ENCODE data around the gene TRPM2. TPM values are rescaled to one million over a fixed set of nuclear protein-coding genes. Genes with fewer than 3 reads are reported as not detected.
A peak's percentile ranks its signal among the peaks of the same experiment; 100 is the strongest.
"Not testable (repeated sequence)": the region's sequence is repeated elsewhere in the genome, so short reads cannot be mapped to it uniquely, and the experiment has no call there.

The TRPM2 gene
- total RNA-seq, 4 donors from 2014 or later: 0.40 to 6.9 (median 2.5) TPM

DNA sequence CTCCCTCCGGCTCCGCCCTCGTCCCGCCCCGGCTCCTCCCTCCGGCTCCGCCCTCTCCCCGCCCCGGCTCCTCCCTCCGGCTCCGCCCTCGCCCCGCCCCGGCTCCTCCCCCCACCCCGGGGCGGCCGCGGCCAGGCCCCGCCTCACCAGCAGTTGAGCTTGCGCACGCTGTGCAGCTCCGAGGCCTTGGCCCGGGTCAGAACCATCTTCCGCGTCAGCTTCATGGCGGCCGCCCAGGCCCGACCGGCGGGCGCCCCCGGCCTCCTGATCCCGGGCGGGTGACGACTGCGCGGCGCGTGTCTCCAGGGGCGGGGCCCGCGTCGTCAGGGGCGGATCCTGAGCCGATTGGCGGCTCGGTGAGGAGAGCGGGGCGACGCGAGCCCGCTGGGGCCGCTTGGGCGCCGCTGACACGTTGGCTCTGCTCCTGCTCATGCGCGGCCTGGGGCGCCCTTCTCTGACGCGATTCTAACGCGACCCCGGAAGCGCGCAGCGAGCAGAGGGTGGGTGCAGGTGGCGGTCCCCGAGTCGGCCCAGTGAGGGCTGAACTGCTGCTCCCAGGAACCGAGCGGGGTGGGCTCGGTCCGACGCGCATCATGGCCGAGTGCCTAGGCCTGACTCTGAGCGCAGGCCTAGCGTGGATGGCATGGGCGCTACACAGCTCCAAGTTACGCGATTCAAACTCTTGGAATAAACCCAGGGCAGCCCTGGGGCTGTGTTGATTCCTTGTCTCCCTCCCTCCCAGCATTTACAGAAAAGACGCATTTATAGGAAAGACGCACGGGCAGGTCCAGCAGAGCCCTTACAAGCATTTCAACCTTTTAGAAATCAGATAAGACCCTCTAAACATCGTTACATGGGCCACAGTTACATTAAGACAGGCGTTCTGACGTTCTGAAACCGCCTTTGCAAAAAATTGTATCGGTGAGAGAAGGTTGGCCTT is 14.2 kb upstream of the TRPM2 start, which contains the start of gene CFAP410:
TSS of gene CFAP410 (minus strand) at position 420 of the 940 bp plus-strand sequence. CDS start at position 224, 196 bp downstream.
- Histone ChIP-seq H3K4me3 (peak within 1 kb of the TSS; percentile 75 to 84 (median 78)), H3K4me1 (peaks cover 10 to 32% (median 14%) of the 10 kb centered on the region in 3 donors), H3K27me3 (no peaks in the 10 kb centered on the region), H3K36me3 (peaks cover 0 to 28% (median 0%) of the 10 kb centered on the region in 3 donors), H3K27ac (peak within 1 kb of the TSS; percentile 91 to 99 (median 96)), H3K9me3 (no peaks in the 10 kb centered on the region)
- TF ChIP-seq POLR2A (IDR thresholded peaks at IDR 0.05): peak in 3 of 4 donors; percentile 94 to 96 (median 96)
- TF ChIP-seq, protein P1, sequence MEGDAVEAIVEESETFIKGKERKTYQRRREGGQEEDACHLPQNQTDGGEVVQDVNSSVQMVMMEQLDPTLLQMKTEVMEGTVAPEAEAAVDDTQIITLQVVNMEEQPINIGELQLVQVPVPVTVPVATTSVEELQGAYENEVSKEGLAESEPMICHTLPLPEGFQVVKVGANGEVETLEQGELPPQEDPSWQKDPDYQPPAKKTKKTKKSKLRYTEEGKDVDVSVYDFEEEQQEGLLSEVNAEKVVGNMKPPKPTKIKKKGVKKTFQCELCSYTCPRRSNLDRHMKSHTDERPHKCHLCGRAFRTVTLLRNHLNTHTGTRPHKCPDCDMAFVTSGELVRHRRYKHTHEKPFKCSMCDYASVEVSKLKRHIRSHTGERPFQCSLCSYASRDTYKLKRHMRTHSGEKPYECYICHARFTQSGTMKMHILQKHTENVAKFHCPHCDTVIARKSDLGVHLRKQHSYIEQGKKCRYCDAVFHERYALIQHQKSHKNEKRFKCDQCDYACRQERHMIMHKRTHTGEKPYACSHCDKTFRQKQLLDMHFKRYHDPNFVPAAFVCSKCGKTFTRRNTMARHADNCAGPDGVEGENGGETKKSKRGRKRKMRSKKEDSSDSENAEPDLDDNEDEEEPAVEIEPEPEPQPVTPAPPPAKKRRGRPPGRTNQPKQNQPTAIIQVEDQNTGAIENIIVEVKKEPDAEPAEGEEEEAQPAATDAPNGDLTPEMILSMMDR (IDR thresholded peaks at IDR 0.05): peak in 1 of 6 experiments; percentile 42
- 2 to 4% methylated on average over 10 to 12 of the region's 90 CpGs for WGBS, 2 donors
- peak; percentile 77 for DNase-seq
- intact Hi-C loops (cut with DNase I): no loop called here

DNA sequence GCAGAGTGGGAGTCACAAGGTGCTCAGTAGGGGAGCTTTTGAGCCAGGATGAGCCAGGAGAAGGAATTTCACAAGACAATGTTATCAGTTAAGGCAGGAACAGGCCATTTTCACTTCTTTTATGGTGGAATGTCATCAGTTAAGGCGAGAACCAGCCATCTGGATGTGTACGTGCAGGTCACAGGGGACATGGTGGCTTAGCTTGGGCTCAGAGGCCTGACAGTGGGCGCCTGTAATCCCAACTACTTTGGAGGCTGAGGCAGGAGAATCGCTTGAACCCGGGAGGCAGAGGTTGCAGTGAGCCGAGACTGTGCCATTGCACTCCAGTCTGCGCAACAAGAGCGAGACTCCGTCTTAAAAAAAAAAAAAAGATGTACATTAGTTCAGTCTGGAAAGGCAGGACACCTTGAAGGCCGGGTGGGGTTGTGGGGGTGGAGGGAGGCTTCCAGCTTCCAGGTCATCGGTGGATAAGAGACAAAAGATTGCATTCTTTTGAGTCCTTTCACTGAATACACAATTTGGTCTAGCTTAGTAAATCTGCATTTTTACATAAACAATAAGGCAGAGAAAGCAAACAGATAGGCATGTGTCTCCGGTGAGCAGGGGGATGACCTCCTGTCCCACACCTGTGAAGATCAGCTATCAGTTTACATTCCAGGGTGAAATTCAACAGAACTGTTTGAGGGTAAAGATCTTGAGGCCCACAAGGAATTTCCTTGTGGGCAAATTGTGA is 11.5 kb upstream of the TRPM2 start:
- WGBS, 2 donors: 65 to 78% methylated on average over 9 to 12 of the region's 12 CpGs
- Histone ChIP-seq H3K27me3 (peaks cover 0 to 16% (median 0%) of the 10 kb centered on the region in 4 donors), H3K4me1 (peaks cover 10 to 28% (median 14%) of the 10 kb centered on the region in 3 donors)
- H3K36me3 ChIP-seq; H3K4me3 ChIP-seq; H3K9me3 ChIP-seq; DNase-seq; intact Hi-C loops (cut with DNase I); H3K27ac ChIP-seq: not testable (repeated sequence)

DNA sequence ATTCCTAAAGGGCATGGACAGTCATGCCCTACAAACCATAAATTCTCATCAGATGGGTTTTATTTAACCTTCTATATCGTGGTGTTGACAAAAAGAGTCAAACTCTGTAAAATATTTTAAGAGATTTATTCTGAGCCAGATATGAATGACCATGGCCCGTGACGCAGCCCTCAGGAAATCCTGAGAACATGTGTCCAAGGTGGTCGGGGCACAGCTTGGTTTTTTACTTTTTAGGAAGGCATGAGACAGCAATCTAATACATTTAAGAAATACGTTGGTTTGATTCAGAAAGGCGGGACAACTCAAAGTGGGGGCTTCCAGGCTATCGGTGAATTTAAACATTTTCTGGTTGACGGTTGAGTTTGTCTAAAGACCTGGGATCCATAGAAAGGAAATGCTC is 10.4 kb upstream of the TRPM2 start:
- intact Hi-C loops (cut with DNase I); H3K9me3 ChIP-seq: not testable (repeated sequence)
- WGBS, 2 donors: 66 to 78% methylated on average over 8 of the region's 8 CpGs

DNA sequence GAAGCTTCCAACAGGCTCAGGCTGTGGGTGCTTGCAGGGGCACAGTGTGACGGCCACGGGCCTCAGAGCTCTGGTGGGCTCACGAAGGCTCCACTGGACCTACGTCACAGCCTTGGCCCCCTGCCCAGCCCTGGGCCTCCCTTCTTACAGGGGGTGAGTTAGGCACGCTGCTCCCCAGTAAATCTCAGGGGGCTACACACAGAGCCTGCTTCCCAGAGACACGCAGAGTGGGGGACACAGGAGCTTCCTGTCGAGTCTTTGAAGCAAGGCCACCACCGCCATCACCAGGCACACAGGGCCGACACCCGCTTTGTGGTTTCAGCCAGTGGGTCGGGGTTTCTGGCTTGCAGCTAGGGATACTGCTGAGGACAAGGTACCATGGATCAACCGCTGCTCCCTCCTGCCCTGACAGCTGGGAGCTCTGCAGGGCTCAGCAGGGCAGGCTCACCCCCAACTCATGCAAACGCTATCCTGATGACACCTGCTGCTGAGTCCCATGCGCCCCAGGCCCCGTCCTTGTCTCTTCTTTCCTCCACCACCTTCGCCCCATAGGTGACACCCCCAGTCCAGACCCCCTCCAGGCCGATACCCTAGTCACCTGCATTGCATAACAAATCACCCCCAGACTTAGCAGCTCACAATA is 8.8 kb upstream of the TRPM2 start:
- H3K27me3 ChIP-seq: peaks cover 0 to 35% (median 5%) of the 10 kb centered on the region in 4 donors
- H3K9me3 ChIP-seq: no peaks in the 10 kb centered on the region
- DNase-seq: no peak
- H3K4me1 ChIP-seq: peaks cover 4 to 9% (median 4%) of the 10 kb centered on the region in 3 donors
- no peak overlapping the region for H3K27ac ChIP-seq
- no peak overlapping the region for H3K4me3 ChIP-seq
- TF ChIP-seq POLR2A (IDR thresholded peaks at IDR 0.05): no peak
- TF ChIP-seq, protein P1 (IDR thresholded peaks at IDR 0.05): no peak
- WGBS, 2 donors: 57 to 70% methylated on average over 2 to 4 of the region's 17 CpGs
- no peaks in the 10 kb centered on the region for H3K36me3 ChIP-seq
- intact Hi-C loops (cut with DNase I): no loop called here

More for the DNA sequence above, 10.4 kb upstream of the TRPM2 start:
- not testable (repeated sequence) for DNase-seq, H3K27ac ChIP-seq, H3K36me3 ChIP-seq, H3K4me3 ChIP-seq
- Histone ChIP-seq H3K4me1 (peaks cover 9 to 17% (median 10%) of the 10 kb centered on the region in 3 donors), H3K27me3 (peaks cover 0 to 18% (median 0%) of the 10 kb centered on the region in 4 donors)

DNA sequence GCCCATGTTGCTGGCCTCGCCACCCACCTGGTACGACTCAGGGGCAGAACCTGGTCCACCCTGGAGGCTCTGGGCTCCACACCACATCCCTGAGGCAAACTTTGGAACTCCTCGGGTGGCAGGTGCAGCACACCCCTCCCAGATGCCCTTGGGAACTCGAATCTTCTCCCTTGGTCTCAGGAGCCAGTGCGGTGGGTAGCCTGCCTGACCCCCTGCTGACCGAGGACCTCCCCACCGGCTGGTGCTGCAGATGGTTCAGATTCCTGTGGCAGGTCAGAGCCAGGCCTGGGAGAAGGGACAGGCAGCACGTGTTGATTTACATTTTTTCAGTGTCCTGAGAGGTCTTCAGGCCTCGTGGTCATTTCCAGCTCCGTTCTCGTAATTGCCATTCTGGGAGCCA is 7.9 kb upstream of the TRPM2 start:
- H3K27me3 ChIP-seq: peaks cover 0 to 43% (median 6%) of the 10 kb centered on the region in 4 donors
- intact Hi-C loops (cut with DNase I): no loop called here
- 56 to 59% methylated on average over 5 to 11 of the region's 11 CpGs for WGBS, 2 donors

More for the DNA sequence above, 7.9 kb upstream of the TRPM2 start:
- Histone ChIP-seq H3K36me3 (no peaks in the 10 kb centered on the region), H3K27ac (no peak overlapping the region), H3K4me3 (no peak overlapping the region), H3K4me1 (peaks cover 0 to 9% (median 6%) of the 10 kb centered on the region in 3 donors), H3K9me3 (no peaks in the 10 kb centered on the region)
- DNase-seq: no peak
- no peak for TF ChIP-seq POLR2A (IDR thresholded peaks at IDR 0.05)
- TF ChIP-seq, protein P1 (IDR thresholded peaks at IDR 0.05): no peak

All from esophagus squamous epithelium (tissue), 5 donors.